ENCODE data around the gene ALDH1L1.

Gene ALDH1L1

GRCh38 chr3:126180477-126181397 is at the start of gene ALDH1L1:
TSS of gene ALDH1L1 (minus strand) at chr3:126180586. CDS start at chr3:126160979, 19,607 bp downstream.
- DNase-seq (ENCODE audit: low read depth, low spot score): no peak

DNA sequence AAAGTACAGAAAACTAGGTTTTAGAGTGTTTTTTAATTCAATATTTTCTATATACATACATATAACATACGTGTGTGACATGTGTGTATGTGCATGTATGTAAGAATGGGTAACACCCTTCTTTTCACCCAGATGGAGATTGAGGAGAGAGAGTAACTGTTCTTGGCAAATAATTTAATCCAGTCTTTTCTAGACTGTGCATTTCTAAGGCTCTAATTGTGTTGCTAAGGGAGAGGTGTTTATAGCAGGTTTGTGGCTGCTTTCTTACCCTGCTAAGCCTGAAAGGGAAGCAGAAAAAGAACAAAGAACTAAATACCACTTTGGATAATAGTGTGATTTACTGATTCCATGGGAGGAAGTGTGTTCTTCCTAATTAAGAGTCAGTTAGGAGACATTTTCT is 46.0 kb upstream of the ALDH1L1 start:
- no peak for DNase-seq (ENCODE audit: low read depth, low spot score)

GRCh38 chr3:126216416-126216815 is 36.0 kb upstream of the ALDH1L1 start:
- DNase-seq (ENCODE audit: low read depth, low spot score): no peak

DNA sequence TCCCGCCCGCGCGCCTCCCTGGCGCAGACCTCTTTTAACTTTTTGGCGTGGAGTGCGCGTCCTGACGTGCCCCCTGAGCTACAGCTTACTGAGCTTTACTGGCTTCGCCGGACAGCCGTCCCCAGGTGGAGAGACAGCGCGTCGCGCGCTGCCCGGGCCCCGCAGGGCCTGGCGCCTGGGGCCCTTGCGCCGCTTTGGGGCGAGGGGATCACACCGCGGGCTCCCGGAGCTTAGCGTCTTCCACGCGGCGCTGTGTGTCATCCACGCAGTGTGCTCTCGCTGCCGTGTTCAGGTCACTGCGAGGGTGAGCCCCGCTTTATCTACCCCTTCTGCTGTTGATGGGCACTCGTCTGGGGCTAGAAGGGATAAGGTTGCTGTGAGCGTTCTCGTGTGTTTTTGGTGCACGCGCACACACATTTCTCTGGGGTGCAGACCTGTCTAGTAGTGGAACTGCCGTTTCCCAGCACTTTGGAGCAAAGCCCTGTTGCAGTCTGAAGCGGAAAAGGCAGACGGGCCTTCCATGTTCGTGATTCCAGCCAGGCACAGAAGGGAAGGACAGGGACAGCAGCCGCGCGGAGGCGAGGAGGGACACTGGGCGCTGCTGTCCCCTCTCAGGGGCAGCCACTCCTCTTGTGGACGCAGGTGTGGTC is 33.1 kb upstream of the ALDH1L1 start:
- no peak for DNase-seq (ENCODE audit: low read depth, low spot score)

DNA sequence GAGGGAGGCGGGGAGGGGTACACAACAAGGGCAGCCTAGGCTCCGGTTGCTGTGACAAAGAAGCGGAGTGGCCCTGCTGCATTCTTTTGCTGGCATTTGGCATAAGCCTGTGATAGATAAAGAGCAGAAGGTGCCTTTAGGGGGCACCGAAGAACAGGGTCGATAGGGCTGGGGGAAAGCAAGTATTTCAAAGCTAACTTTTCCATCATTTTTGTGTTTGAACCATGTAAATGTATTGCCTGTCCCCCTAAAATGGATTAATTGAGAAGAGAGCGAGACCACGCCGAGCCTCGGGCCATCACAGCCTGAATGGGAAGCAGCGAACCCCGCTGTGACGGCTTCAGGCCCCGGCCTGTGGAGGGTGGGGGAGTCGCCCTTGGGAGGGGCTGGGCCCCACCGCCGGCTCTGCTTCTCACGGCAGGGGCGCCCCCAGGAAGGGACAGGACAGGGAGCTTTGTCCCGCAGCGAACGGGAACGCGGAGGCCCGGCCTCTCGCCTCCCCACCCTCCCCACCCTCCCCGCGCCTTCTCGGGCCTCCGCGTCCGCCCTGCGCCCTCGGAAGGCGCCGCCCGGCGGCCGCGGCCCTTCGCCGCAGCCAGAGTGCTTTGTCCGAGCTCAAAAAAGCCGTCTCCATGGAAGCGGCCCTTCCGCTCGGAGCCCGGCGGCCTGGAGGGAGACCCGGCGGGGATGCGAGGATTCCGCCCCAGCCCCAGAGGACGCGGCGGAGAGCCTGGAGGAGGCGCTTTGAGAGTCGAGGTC is 32.4 kb upstream of the ALDH1L1 start:
- no peak for DNase-seq (ENCODE audit: low read depth, low spot score)

DNA sequence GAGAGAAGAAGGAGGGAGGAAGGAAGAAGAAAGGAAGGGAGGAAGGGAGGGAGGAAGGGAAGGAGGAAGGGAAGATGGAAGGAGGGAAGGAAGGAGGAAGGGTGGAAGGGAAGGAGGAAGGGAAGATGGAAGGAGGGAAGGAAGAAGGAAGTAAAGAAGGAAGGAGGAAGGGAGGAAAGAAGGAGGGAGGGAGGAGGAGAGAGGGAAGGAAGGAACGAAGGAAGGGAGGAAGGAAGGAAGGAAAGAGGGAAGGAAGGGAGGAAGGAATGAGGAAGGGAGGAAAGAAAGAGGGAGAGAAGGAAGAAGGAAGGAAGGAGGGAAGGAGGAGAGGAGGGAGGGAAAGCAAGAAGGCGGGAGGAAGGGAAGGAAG is 31.8 kb upstream of the ALDH1L1 start:
- no peak for DNase-seq (ENCODE audit: low read depth, low spot score)

- no peak for DNase-seq (ENCODE audit: low read depth, low spot score)
Measured at GRCh38 chr3:126211569-126211968, 31.2 kb upstream of the ALDH1L1 start.

DNA sequence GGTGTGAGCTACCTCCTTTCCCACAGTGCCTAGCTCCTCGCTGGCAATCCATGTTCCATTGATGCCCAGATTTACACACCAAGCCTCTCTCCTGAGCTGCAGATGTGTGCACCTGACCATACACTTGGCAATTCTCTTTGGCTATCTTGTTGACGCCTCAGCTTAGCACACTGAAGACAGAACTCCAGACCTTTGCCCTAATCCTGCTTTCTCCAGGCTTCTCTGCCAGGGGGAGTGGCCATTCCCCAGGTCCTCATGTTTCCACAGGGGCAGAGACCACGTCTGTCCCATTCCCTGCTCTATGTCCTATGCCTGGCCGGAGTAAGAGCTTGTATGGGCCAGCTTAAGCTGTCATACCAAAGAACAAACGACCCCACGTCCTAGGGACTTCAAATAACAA is 30.2 kb upstream of the ALDH1L1 start:
- DNase-seq (ENCODE audit: low read depth, low spot score): no peak

GRCh38 chr3:126209741-126210140 is 29.4 kb upstream of the ALDH1L1 start:
- no peak for DNase-seq (ENCODE audit: low read depth, low spot score)

- DNase-seq (ENCODE audit: low read depth, low spot score): peak; percentile 45
Measured at GRCh38 chr3:126208606-126209256, 28.3 kb upstream of the ALDH1L1 start.

DNA sequence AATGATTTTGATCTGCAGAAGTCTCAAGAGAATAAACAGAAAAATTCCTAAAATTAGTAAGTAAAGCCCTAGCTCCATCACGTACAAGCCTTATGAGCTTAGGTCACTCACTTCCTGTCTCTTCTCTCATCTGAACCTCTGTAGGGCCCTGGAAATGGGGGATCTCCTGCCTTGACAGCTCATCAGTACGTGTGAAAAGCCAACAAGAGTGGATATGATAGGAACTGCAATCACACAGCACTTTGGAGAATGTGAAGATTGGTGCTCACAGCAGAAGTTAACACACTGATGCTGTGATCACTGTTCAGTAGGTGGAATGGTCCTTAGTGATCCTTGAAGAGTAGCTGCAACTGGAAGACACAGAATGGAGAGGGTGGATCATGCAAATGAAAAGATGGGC is 27.8 kb upstream of the ALDH1L1 start:
- DNase-seq (ENCODE audit: low read depth, low spot score): no peak

DNA sequence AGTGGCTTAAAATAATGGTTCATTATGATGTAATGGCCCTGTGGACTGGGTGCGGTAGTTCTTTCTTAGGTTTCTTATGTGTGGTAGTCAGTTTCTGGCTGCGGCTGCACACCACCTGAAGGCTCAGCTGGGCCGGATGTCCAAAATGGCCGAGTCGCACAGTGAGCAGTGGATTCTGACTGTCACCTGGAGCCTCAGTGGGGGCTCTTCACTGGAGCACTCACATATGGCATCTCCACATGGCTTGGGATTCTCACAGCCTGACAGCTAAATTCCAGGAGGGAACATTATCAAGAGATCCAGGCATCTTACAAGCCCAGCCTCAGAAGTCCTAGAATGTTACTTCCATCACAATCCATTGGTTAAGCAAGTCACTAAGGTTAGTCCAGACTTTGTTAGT is 26.8 kb upstream of the ALDH1L1 start:
- DNase-seq (ENCODE audit: low read depth, low spot score): no peak

GRCh38 chr3:126205717-126206655 is 25.6 kb upstream of the ALDH1L1 start:
- no peak for DNase-seq (ENCODE audit: low read depth, low spot score)

GRCh38 chr3:126202680-126203079 is 22.3 kb upstream of the ALDH1L1 start:
- DNase-seq (ENCODE audit: low read depth, low spot score): no peak

GRCh38 chr3:126202276-126202675 is 21.9 kb upstream of the ALDH1L1 start:
- DNase-seq (ENCODE audit: low read depth, low spot score): no peak

- no peak for DNase-seq (ENCODE audit: low read depth, low spot score)
Measured at GRCh38 chr3:126201168-126201567, 20.8 kb upstream of the ALDH1L1 start.

DNA sequence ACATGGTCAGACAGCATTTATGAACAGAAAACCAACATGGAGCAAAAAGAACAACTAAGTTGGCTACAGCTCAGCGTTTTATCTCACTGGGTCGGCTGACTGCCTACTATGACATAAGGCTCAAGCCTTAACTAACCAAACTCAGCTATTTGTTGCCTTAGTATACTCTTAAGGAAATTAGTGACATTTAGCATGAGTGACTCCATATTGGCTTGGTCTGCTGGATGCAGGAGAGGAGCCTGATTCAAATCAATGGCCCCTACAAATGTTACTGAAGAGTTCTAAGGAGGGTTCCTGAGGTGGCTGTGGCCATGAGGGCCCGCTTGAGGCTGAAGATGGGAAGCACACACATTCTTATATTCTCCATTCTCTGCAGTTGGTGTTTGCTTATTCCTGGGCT is 20.1 kb upstream of the ALDH1L1 start:
- DNase-seq (ENCODE audit: low read depth, low spot score): no peak

GRCh38 chr3:126199256-126199655 is 18.9 kb upstream of the ALDH1L1 start:
- no peak for DNase-seq (ENCODE audit: low read depth, low spot score)

DNA sequence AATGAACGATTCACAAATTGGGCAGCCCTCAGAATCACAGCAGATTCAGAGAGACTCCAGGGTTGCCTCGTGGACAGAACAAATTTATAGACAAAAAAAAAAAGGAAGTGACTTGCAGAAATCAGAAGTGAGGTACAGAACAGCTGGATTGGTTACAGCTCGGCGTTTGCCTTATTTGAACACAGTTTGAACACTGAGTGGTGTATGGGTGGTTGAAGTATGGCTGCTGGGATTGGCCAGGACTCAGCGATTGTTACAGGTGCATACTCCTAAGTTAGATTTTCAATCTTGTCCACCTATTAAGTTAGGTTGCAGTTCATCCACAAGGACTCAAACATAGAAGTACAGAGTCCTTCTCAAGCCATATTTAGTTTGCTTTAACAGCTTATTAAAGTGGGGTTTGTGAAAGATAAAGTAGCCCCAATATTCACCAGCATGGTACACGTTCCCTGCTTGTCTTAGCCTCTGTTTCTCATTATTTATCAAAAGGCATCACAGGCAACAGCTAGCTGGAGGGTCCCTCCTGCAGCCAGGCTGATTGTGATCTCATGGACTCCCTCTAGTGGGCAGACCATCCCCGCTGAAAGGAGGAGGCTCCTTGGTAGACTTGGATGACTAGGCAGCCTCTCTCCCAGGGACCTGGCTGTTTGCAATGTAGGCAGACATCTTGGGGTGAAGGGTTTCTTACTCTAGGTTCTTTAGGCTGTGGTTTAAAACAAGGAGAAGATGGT is 17.6 kb upstream of the ALDH1L1 start:
- DNase-seq (ENCODE audit: low read depth, low spot score): no peak

- no peak for DNase-seq (ENCODE audit: low read depth, low spot score)
Measured at GRCh38 chr3:126197343-126197742, 17.0 kb upstream of the ALDH1L1 start.

All from smooth muscle cell of the brain vasculature (primary cell).